GM12874 (cell line): ENCODE data around the gene VAV2.

Experiments
- CTCF ChIP-seq: IDR thresholded peaks from 2 replicates; pipeline ENCODE4 v1.5.1; 2011; ENCODE audit warnings: low read depth, mild to moderate bottlenecking, control low read depth, low read length, moderate library complexity; ENCODE audit not compliant: insufficient read depth

VAV2 gene

GRCh38 chr9:133880136-133880535, 112.0 kb downstream of the VAV2 start:
- TF ChIP-seq CTCF: no peak

GRCh38 chr9:133879615-133880014, 112.5 kb downstream of the VAV2 start:
- no peak for TF ChIP-seq CTCF

GRCh38 chr9:133878402-133878801, 113.7 kb downstream of the VAV2 start:
- TF ChIP-seq CTCF: no peak

- TF ChIP-seq CTCF: no peak
These were observed 114.2 kb downstream of the VAV2 start for GRCh38 chr9:133877967-133878366.

- TF ChIP-seq CTCF: no peak
These were observed 114.8 kb downstream of the VAV2 start for GRCh38 chr9:133877327-133877726.

GRCh38 chr9:133876836-133877235, 115.3 kb downstream of the VAV2 start:
- TF ChIP-seq CTCF: no peak

GRCh38 chr9:133876144-133876543, 116.0 kb downstream of the VAV2 start:
- TF ChIP-seq CTCF: peak; percentile 29; the same call in 1 of the 2 replicates

GRCh38 chr9:133875131-133875530, 117.0 kb downstream of the VAV2 start:
- TF ChIP-seq CTCF: no peak
